NCI-H128 (cell line): ENCODE results near the gene SPTBN5.
"Not testable (repeated sequence)": the region's sequence is repeated elsewhere in the genome, so short reads cannot be mapped to it uniquely, and the experiment has no call there.

Experiments
- DNase-seq: peaks from one replicate; lab custom pipeline; 2025; ENCODE audit not compliant: unreplicated experiment; lab: John Stamatoyannopoulos, UW

Gene SPTBN5

GRCh38 chr15:41849204-41849603 lies 44.6 kb downstream of the SPTBN5 start:
- DNase-seq: no peak

- no peak for DNase-seq
Observed at GRCh38 chr15:41848631-41849030, 45.2 kb downstream of the SPTBN5 start.

- DNase-seq: no peak
Observed at GRCh38 chr15:41847981-41848380, 45.9 kb downstream of the SPTBN5 start.

- no peak for DNase-seq
Observed at GRCh38 chr15:41847206-41847605, 46.6 kb downstream of the SPTBN5 start.

GRCh38 chr15:41844814-41845213 lies 49.0 kb downstream of the SPTBN5 start:
- no peak for DNase-seq

GRCh38 chr15:41843571-41843970 lies 50.3 kb downstream of the SPTBN5 start:
- DNase-seq: no peak

- no peak for DNase-seq
Observed at GRCh38 chr15:41842229-41842628, 51.6 kb downstream of the SPTBN5 start.

- DNase-seq: no peak
Observed at GRCh38 chr15:41841131-41841530, 52.7 kb downstream of the SPTBN5 start.

GRCh38 chr15:41840673-41841072 lies 53.2 kb downstream of the SPTBN5 start:
- DNase-seq: no peak

GRCh38 chr15:41839781-41840491 lies 53.9 kb downstream of the SPTBN5 start:
- no peak for DNase-seq

GRCh38 chr15:41838400-41838897 lies 55.4 kb downstream of the SPTBN5 start, which contains the start of gene PLA2G4B:
Gene PLA2G4B, plus strand, starts transcription at chr15:41838847. Its CDS starts 67 bp downstream, at chr15:41838914.
- DNase-seq: no peak

- DNase-seq: no peak
Observed at GRCh38 chr15:41836713-41837454, 57.0 kb downstream of the SPTBN5 start.

- DNase-seq: no peak
Observed at GRCh38 chr15:41836073-41836472, 57.8 kb downstream of the SPTBN5 start.

- DNase-seq: no peak
Observed at GRCh38 chr15:41834096-41834495, 59.8 kb downstream of the SPTBN5 start.

GRCh38 chr15:41832875-41833274 lies 61.0 kb downstream of the SPTBN5 start:
- DNase-seq: no peak

GRCh38 chr15:41832208-41832607 lies 61.6 kb downstream of the SPTBN5 start:
- no peak for DNase-seq

GRCh38 chr15:41831291-41831690 lies 62.6 kb downstream of the SPTBN5 start:
- not testable (repeated sequence) for DNase-seq

- DNase-seq: no peak
Observed at GRCh38 chr15:41829959-41830646, 63.8 kb downstream of the SPTBN5 start.

- no peak for DNase-seq
Observed at GRCh38 chr15:41828807-41829141, 65.1 kb downstream of the SPTBN5 start.

GRCh38 chr15:41827880-41828806 lies 65.7 kb downstream of the SPTBN5 start, which contains the start of gene JMJD7:
Gene JMJD7, plus strand, starts transcription at chr15:41828092. Its CDS starts 33 bp downstream, at chr15:41828125.
- DNase-seq: peak; percentile 15
